Osteoblast (primary cell): ENCODE data around the gene SYTL5. TPM values are rescaled to one million over a fixed set of nuclear protein-coding genes. Genes with fewer than 3 reads are reported as not detected.

Source experiments
- DNase-seq: peaks from one replicate; pipeline ENCODE4 v3.0.0; 2011; ENCODE audit warnings: low spot score, mixed read lengths; ENCODE audit not compliant: insufficient read length; ENCODE audit errors: missing footprints
- H2AFZ ChIP-seq: 2 replicates; pipeline ENCODE4 v1.6.0; 2011; ENCODE audit warnings: mild to moderate bottlenecking, low read length
- H3K27ac ChIP-seq: 2 replicates; pipeline ENCODE4 v1.5.1; 2011; ENCODE audit warnings: mild to moderate bottlenecking, low read depth, low read length, moderate library complexity
- H3K27me3 ChIP-seq: 2 replicates; pipeline ENCODE4 v1.6.0; 2012; ENCODE audit warnings: mild to moderate bottlenecking, control low read depth, inconsistent platforms, low read length, moderate library complexity; ENCODE audit not compliant: insufficient read depth
- H3K36me3 ChIP-seq: 2 replicates; pipeline ENCODE4 v1.5.1; 2011; ENCODE audit warnings: mild to moderate bottlenecking, low read length, control low read depth, moderate library complexity; ENCODE audit not compliant: insufficient read depth
- H3K4me1 ChIP-seq: 2 replicates; pipeline ENCODE4 v1.5.1; 2011; ENCODE audit warnings: mild to moderate bottlenecking, low read length, control low read depth, moderate library complexity; ENCODE audit not compliant: insufficient read depth
- H3K4me2 ChIP-seq: 2 replicates; pipeline ENCODE4 v1.6.0; 2011; ENCODE audit warnings: mild to moderate bottlenecking, low read length; ENCODE audit not compliant: insufficient read depth
- H3K4me3 ChIP-seq: fragments of 200-600 bp; sonication (generic); 3 replicates; pipeline ENCODE4 v1.5.1; 2012; ENCODE audit warnings: mild to moderate bottlenecking, low read length, inconsistent platforms; ENCODE audit not compliant: insufficient read depth
- H3K79me2 ChIP-seq: 2 replicates; pipeline ENCODE4 v1.6.0; 2012; ENCODE audit warnings: mild to moderate bottlenecking, low read length, control low read depth, inconsistent platforms; ENCODE audit not compliant: insufficient read depth
- H3K9me3 ChIP-seq: 2 replicates; pipeline ENCODE4 v1.5.1; 2011; ENCODE audit warnings: low read depth, low read length, control low read depth
- H4K20me1 ChIP-seq: 2 replicates; pipeline ENCODE4 v1.6.0; 2012; ENCODE audit warnings: mild to moderate bottlenecking, low read length, control low read depth; ENCODE audit not compliant: insufficient read depth
- total RNA-seq: library from RNA; depleted of rRNA; stranded (reverse); fragments of >200 nt; gene quantifications from 2 replicates; pipeline ENCODE4 v1.2.3, GENCODE V29; 2012
- TF ChIP-seq, protein P1 (sequence below): IDR thresholded peaks from 2 replicates; pipeline ENCODE4 v1.5.1; 2011; ENCODE audit warnings: mild to moderate bottlenecking, low read depth, low read length, moderate library complexity; ENCODE audit errors: extremely low read depth

The SYTL5 gene
- total RNA-seq, 1 donor: under 0.01 TPM

DNA sequence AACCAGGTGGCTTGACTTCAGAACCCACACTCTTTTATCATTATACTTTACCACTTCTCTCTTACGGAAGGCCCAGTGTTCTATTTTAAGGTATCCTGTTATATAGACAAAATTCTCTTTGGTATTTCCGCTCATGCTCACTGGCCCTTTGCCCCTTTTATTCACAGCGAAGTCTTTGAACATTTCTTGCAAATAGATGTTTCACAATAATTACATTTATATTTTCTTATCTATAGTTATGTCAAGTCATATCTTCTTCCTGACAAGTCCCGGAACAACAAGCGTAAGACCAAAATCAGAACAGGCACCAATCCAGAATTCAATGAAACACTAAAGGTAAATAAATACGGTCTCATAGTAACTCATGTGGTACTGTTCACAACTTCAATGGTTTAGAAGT, 102.0 kb downstream of the SYTL5 start:
- Histone ChIP-seq H3K4me1 (no peaks in the 10 kb centered on the region), H3K27ac (no peak overlapping the region), H4K20me1 (no peaks in the 10 kb centered on the region), H2AFZ (no peak overlapping the region), H3K27me3 (no peaks in the 10 kb centered on the region), H3K9me3 (no peaks in the 10 kb centered on the region), H3K79me2 (no peaks in the 10 kb centered on the region), H3K4me3 (no peak overlapping the region), H3K4me2 (no peak overlapping the region), H3K36me3 (no peaks in the 10 kb centered on the region)
- TF ChIP-seq, protein P1, sequence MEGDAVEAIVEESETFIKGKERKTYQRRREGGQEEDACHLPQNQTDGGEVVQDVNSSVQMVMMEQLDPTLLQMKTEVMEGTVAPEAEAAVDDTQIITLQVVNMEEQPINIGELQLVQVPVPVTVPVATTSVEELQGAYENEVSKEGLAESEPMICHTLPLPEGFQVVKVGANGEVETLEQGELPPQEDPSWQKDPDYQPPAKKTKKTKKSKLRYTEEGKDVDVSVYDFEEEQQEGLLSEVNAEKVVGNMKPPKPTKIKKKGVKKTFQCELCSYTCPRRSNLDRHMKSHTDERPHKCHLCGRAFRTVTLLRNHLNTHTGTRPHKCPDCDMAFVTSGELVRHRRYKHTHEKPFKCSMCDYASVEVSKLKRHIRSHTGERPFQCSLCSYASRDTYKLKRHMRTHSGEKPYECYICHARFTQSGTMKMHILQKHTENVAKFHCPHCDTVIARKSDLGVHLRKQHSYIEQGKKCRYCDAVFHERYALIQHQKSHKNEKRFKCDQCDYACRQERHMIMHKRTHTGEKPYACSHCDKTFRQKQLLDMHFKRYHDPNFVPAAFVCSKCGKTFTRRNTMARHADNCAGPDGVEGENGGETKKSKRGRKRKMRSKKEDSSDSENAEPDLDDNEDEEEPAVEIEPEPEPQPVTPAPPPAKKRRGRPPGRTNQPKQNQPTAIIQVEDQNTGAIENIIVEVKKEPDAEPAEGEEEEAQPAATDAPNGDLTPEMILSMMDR: no peak
- DNase-seq: no peak

DNA sequence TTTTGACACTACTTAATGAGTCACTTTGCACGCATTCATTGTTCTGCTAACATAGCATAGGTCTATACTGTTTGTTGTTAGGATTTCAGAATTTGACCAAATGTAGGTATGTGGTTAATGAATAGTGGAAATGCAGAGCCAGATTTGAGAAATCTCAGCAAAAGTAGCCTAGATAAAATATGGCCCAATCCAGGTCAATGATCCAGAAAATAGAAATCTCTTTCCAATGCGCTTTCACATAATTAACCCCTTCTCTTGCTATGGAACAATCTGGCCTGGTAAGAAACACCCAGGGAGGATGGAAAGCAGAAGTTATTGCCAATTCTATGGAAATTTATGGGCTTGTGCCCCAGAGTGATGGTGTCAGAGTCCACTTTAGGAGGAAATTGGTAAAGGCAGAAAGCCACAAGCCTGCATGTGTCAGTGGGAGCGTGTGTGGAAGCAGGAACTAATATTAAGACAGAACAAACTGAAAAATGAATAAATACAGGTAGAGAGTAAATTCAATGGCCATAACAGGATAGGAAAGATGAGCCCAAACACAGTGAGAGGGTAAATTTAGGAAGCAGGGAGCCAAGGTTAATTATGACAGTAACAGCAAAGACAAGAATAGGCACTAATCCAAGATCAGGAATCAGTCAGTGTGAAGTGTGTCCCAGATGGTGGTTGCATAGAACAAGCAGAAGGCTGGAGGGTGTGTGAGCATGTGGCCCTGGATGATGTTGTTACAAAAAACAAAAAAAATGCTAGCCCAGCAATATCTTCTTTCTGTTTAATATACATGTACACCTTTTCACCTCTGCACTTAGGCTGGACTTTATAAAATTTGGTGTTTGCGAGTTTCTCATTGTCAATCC, 102.9 kb downstream of the SYTL5 start:
- no peaks in the 10 kb centered on the region for H4K20me1 ChIP-seq
- no peak overlapping the region for H2AFZ ChIP-seq
- H3K36me3 ChIP-seq: no peaks in the 10 kb centered on the region
- no peak for DNase-seq
- no peaks in the 10 kb centered on the region for H3K79me2 ChIP-seq
- H3K4me1 ChIP-seq: no peaks in the 10 kb centered on the region
- no peak overlapping the region for H3K4me2 ChIP-seq
- no peaks in the 10 kb centered on the region for H3K27me3 ChIP-seq
- TF ChIP-seq, protein P1: no peak
- H3K4me3 ChIP-seq: no peak overlapping the region
- H3K9me3 ChIP-seq: no peaks in the 10 kb centered on the region
- H3K27ac ChIP-seq: no peak overlapping the region

DNA sequence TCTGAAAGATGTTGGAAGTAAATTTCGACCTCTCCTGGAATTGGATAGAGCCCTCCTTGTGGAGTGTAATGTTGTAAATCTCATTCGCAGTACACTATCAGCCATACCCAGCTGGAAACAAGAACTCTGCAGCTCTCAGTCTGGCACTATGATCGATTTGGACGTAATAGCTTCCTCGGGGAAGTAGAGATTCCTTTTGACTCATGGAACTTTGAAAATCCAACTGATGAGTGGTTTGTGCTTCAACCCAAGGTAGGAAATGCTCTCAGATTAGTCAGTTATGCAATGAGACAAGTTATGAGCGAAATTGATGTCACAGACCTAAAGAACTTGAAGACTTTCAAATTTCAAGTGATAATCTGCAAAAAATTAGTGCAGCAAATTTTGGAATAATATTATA, 103.9 kb downstream of the SYTL5 start:
- no peaks in the 10 kb centered on the region for H3K4me1 ChIP-seq
- H2AFZ ChIP-seq: no peak overlapping the region
- no peaks in the 10 kb centered on the region for H3K9me3 ChIP-seq
- H3K4me2 ChIP-seq: no peak overlapping the region
- no peak overlapping the region for H3K4me3 ChIP-seq
- no peak overlapping the region for H3K27ac ChIP-seq
- no peaks in the 10 kb centered on the region for H3K27me3 ChIP-seq
- H4K20me1 ChIP-seq: no peaks in the 10 kb centered on the region
- no peaks in the 10 kb centered on the region for H3K36me3 ChIP-seq
- H3K79me2 ChIP-seq: no peaks in the 10 kb centered on the region
- no peak for DNase-seq
- TF ChIP-seq, protein P1: no peak

DNA sequence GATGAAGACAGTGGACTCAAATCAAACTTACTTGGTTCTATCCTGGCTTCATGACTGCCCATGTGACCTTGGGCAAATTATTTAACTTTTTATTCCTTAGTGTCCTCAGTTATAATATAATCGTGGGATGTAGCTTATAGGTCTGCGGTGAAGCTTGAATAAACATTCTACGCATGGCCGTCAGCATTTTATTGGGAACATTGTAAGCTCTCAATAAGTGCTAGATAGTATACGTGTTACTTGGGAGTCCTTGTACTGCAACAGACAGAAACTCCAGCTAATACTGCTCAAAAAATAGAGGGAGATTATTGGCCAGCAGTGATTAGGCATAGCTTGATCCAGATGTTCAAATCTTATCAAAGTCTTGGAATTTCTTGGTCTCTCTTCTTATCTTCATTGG, 104.8 kb downstream of the SYTL5 start:
- Histone ChIP-seq H3K79me2 (no peaks in the 10 kb centered on the region), H3K4me2 (no peak overlapping the region), H3K27ac (no peak overlapping the region), H3K9me3 (no peaks in the 10 kb centered on the region), H3K36me3 (no peaks in the 10 kb centered on the region), H3K4me3 (no peak overlapping the region), H4K20me1 (no peaks in the 10 kb centered on the region), H3K27me3 (no peaks in the 10 kb centered on the region), H2AFZ (no peak overlapping the region), H3K4me1 (no peaks in the 10 kb centered on the region)
- TF ChIP-seq, protein P1: no peak
- DNase-seq: no peak
